ENCODE results near the gene EXOC3L4. TPM values are rescaled to one million over a fixed set of nuclear protein-coding genes. Genes with fewer than 3 reads are reported as not detected.

EXOC3L4 gene
- total RNA-seq, 1 donor from 2014 or later: not detected

GRCh38 chr14:103073876-103074728 is 20.4 kb upstream of the EXOC3L4 start:
- no peak for TF ChIP-seq CTCF (IDR thresholded peaks at IDR 0.05)
- POLR2A ChIA-PET: interaction anchor here (0.6 to 1.0 kb wide), 2 partner anchors 18 to 22 kb away, joined by 3 to 4 read pairs; no protein-coding TSS in a partner anchor
- ATAC-seq (ENCODE audit: low read depth) (no peak), DNase-seq (no peak)
- CTCF ChIA-PET: interaction anchor here (0.9 to 2.7 kb wide), 2 partner anchors 31 to 219 kb away, joined by 4 to 11 read pairs; no protein-coding TSS in a partner anchor
- intact Hi-C loops (cut with micrococcal nuclease): loop anchor here (2.0 kb wide), 1 partner anchor 17 kb away; no protein-coding TSS in a partner anchor
- Mint-ChIP-seq H3K4me3 (no peak overlapping the region), H3K9me3 (no peaks in the 10 kb centered on the region), H3K4me1 (peaks cover 5% of the 10 kb centered on the region), H3K27ac (no peak overlapping the region), H3K36me3 (ENCODE audit: low read depth) (no peaks in the 10 kb centered on the region), H3K27me3 (no peaks in the 10 kb centered on the region)

GRCh38 chr14:103074729-103075367 is 19.7 kb upstream of the EXOC3L4 start:
- DNase-seq (no peak), ATAC-seq (ENCODE audit: low read depth) (no peak)
- ChIA-PET CTCF (interaction anchor here (0.9 to 2.7 kb wide), 2 partner anchors 30 to 218 kb away, joined by 4 to 11 read pairs; no protein-coding TSS in a partner anchor), POLR2A (interaction anchor here (0.6 to 1.0 kb wide), 3 partner anchors 18 to 30 kb away, joined by 3 to 4 read pairs (median 3); no protein-coding TSS in a partner anchor)
- Mint-ChIP-seq H3K4me3 (peak overlapping the region; percentile 41), H3K36me3 (ENCODE audit: low read depth) (no peaks in the 10 kb centered on the region), H3K9me3 (no peaks in the 10 kb centered on the region), H3K4me1 (peaks cover 5% of the 10 kb centered on the region), H3K27me3 (no peaks in the 10 kb centered on the region), H3K27ac (no peak overlapping the region)
- intact Hi-C loops (cut with micrococcal nuclease): loop anchor here (1.0 to 5.0 kb wide), 8 partner anchors 16 to 551 kb away; partner anchors contain the start of genes CDC42BPB and EIF5
- no peak for TF ChIP-seq CTCF (IDR thresholded peaks at IDR 0.05)

GRCh38 chr14:103078420-103078749 is 16.1 kb upstream of the EXOC3L4 start:
- TF ChIP-seq CTCF (IDR thresholded peaks at IDR 0.05): no peak
- peak; percentile 46 for DNase-seq
- CTCF ChIA-PET: interaction anchor here (0.7 to 2.0 kb wide), 6 partner anchors 21 to 213 kb away, joined by 3 to 8 read pairs (median 4); no protein-coding TSS in a partner anchor
- H3K4me1 Mint-ChIP-seq: peaks cover 5% of the 10 kb centered on the region
- no peak overlapping the region for H3K27ac Mint-ChIP-seq
- ATAC-seq (ENCODE audit: low read depth): peak; percentile 66
- no peaks in the 10 kb centered on the region for H3K9me3 Mint-ChIP-seq
- no peaks in the 10 kb centered on the region for H3K36me3 Mint-ChIP-seq (ENCODE audit: low read depth)
- H3K27me3 Mint-ChIP-seq: no peaks in the 10 kb centered on the region
- H3K4me3 Mint-ChIP-seq: no peak overlapping the region
- intact Hi-C loops (cut with micrococcal nuclease): loop anchor here (1.0 to 5.0 kb wide), 5 partner anchors 13 to 469 kb away; no protein-coding TSS in a partner anchor
- POLR2A ChIA-PET: no interaction called here

- DNase-seq (no peak), ATAC-seq (ENCODE audit: low read depth) (no peak)
- peaks cover 5% of the 10 kb centered on the region for H3K4me1 Mint-ChIP-seq
- ChIA-PET CTCF (interaction anchor here (0.7 to 2.0 kb wide), 6 partner anchors 21 to 213 kb away, joined by 3 to 8 read pairs (median 4); no protein-coding TSS in a partner anchor), POLR2A (no interaction called here)
- no peak overlapping the region for H3K4me3 Mint-ChIP-seq
- no peak overlapping the region for H3K27ac Mint-ChIP-seq
- no peaks in the 10 kb centered on the region for H3K36me3 Mint-ChIP-seq (ENCODE audit: low read depth)
- H3K9me3 Mint-ChIP-seq: no peaks in the 10 kb centered on the region
- intact Hi-C loops (cut with micrococcal nuclease): loop anchor here (1.0 to 5.0 kb wide), 5 partner anchors 12 to 468 kb away; no protein-coding TSS in a partner anchor
- no peak for TF ChIP-seq CTCF (IDR thresholded peaks at IDR 0.05)
- no peaks in the 10 kb centered on the region for H3K27me3 Mint-ChIP-seq
Measured at GRCh38 chr14:103078860-103079587, 15.5 kb upstream of the EXOC3L4 start.
